ENCODE data around the gene NPRL2. TPM values are rescaled to one million over a fixed set of nuclear protein-coding genes. Genes with fewer than 3 reads are reported as not detected.

The NPRL2 gene
- total and polyA plus RNA-seq, 9 of the 15 experiments (the other 6 are each of a cell fraction or from before 2014, with no cell fraction given) = 17.4 to 40.4 (median 24.4) TPM

- in situ Hi-C loops (cut with MboI) (no loop called here), intact Hi-C loops (cut with micrococcal nuclease) (no loop called here)
- POLR2A ChIA-PET = interaction anchor here (0.6 to 1.1 kb wide), 6 partner anchors 9 to 104 kb away, joined by 3 to 5 read pairs (median 3); partner anchors contain the start of genes HYAL1, IFRD2 and TUSC2
- DNase-seq (ENCODE audit: extremely low read depth in 1 of 4, low spot score in 3 of 4) = no peak
- Histone ChIP-seq H2AFZ (ENCODE audit: low read depth, low read length) (no peak overlapping the region), H3K36me3 (ENCODE audit: control insufficient read depth, insufficient read depth, low read length) (peaks cover 20% of the 10 kb centered on the region; the same call in 2 of the 3 replicates), H3K79me2 (ENCODE audit: control insufficient read depth, insufficient read depth, low read length) (peaks cover 22% of the 10 kb centered on the region), H4K20me1 (replicated peaks; ENCODE audit: control insufficient read depth, insufficient read depth, low read length) (no peaks in the 10 kb centered on the region), H3K9me3 (replicated peaks; ENCODE audit: control insufficient read depth, insufficient read depth, low read depth, low read length) (no peaks in the 10 kb centered on the region), H3K4me2 (ENCODE audit: insufficient read depth, low read length) (no peak overlapping the region), H3K4me1 (replicated peaks in 1 of 2; ENCODE audit: control insufficient read depth in 2 of 2, insufficient read depth in 2 of 2, low read length in 2 of 2) (peaks cover 27 to 70% of the 10 kb centered on the region in 2 experiments), H3K27ac (ENCODE audit: extremely low read depth, low read depth, low read length) (no peak overlapping the region; the same call in 2 of the 3 replicates), H3K4me3 (no peak overlapping the region), H3K9me1 (ENCODE audit: control insufficient read depth, insufficient read depth, low read length) (no peaks in the 10 kb centered on the region), H3K27me3 (ENCODE audit: control insufficient read depth in 2 of 2, insufficient read depth in 2 of 2, low read length in 2 of 2) (no peaks in the 10 kb centered on the region), H3K9ac (ENCODE audit: insufficient read depth in 1 of 2, low read depth in 2 of 2, low read length in 2 of 2) (peak overlapping the region in 1 of 2 experiments; percentile 83; a peak in 2 of 4 replicates)
- no peak for FAIRE-seq
- TF ChIP-seq, protein P1, sequence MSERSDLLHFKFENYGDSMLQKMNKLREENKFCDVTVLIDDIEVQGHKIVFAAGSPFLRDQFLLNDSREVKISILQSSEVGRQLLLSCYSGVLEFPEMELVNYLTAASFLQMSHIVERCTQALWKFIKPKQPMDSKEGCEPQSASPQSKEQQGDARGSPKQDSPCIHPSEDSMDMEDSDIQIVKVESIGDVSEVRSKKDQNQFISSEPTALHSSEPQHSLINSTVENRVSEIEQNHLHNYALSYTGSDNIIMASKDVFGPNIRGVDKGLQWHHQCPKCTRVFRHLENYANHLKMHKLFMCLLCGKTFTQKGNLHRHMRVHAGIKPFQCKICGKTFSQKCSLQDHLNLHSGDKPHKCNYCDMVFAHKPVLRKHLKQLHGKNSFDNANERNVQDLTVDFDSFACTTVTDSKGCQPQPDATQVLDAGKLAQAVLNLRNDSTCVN (CRISPR knock-in tag; IDR thresholded peaks at IDR 0.05) = no peak
- TF ChIP-seq, protein P2, sequence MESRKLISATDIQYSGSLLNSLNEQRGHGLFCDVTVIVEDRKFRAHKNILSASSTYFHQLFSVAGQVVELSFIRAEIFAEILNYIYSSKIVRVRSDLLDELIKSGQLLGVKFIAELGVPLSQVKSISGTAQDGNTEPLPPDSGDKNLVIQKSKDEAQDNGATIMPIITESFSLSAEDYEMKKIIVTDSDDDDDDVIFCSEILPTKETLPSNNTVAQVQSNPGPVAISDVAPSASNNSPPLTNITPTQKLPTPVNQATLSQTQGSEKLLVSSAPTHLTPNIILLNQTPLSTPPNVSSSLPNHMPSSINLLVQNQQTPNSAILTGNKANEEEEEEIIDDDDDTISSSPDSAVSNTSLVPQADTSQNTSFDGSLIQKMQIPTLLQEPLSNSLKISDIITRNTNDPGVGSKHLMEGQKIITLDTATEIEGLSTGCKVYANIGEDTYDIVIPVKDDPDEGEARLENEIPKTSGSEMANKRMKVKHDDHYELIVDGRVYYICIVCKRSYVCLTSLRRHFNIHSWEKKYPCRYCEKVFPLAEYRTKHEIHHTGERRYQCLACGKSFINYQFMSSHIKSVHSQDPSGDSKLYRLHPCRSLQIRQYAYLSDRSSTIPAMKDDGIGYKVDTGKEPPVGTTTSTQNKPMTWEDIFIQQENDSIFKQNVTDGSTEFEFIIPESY (CRISPR knock-in tag; IDR thresholded peaks at IDR 0.05) = no peak
- TF ChIP-seq, protein P3, sequence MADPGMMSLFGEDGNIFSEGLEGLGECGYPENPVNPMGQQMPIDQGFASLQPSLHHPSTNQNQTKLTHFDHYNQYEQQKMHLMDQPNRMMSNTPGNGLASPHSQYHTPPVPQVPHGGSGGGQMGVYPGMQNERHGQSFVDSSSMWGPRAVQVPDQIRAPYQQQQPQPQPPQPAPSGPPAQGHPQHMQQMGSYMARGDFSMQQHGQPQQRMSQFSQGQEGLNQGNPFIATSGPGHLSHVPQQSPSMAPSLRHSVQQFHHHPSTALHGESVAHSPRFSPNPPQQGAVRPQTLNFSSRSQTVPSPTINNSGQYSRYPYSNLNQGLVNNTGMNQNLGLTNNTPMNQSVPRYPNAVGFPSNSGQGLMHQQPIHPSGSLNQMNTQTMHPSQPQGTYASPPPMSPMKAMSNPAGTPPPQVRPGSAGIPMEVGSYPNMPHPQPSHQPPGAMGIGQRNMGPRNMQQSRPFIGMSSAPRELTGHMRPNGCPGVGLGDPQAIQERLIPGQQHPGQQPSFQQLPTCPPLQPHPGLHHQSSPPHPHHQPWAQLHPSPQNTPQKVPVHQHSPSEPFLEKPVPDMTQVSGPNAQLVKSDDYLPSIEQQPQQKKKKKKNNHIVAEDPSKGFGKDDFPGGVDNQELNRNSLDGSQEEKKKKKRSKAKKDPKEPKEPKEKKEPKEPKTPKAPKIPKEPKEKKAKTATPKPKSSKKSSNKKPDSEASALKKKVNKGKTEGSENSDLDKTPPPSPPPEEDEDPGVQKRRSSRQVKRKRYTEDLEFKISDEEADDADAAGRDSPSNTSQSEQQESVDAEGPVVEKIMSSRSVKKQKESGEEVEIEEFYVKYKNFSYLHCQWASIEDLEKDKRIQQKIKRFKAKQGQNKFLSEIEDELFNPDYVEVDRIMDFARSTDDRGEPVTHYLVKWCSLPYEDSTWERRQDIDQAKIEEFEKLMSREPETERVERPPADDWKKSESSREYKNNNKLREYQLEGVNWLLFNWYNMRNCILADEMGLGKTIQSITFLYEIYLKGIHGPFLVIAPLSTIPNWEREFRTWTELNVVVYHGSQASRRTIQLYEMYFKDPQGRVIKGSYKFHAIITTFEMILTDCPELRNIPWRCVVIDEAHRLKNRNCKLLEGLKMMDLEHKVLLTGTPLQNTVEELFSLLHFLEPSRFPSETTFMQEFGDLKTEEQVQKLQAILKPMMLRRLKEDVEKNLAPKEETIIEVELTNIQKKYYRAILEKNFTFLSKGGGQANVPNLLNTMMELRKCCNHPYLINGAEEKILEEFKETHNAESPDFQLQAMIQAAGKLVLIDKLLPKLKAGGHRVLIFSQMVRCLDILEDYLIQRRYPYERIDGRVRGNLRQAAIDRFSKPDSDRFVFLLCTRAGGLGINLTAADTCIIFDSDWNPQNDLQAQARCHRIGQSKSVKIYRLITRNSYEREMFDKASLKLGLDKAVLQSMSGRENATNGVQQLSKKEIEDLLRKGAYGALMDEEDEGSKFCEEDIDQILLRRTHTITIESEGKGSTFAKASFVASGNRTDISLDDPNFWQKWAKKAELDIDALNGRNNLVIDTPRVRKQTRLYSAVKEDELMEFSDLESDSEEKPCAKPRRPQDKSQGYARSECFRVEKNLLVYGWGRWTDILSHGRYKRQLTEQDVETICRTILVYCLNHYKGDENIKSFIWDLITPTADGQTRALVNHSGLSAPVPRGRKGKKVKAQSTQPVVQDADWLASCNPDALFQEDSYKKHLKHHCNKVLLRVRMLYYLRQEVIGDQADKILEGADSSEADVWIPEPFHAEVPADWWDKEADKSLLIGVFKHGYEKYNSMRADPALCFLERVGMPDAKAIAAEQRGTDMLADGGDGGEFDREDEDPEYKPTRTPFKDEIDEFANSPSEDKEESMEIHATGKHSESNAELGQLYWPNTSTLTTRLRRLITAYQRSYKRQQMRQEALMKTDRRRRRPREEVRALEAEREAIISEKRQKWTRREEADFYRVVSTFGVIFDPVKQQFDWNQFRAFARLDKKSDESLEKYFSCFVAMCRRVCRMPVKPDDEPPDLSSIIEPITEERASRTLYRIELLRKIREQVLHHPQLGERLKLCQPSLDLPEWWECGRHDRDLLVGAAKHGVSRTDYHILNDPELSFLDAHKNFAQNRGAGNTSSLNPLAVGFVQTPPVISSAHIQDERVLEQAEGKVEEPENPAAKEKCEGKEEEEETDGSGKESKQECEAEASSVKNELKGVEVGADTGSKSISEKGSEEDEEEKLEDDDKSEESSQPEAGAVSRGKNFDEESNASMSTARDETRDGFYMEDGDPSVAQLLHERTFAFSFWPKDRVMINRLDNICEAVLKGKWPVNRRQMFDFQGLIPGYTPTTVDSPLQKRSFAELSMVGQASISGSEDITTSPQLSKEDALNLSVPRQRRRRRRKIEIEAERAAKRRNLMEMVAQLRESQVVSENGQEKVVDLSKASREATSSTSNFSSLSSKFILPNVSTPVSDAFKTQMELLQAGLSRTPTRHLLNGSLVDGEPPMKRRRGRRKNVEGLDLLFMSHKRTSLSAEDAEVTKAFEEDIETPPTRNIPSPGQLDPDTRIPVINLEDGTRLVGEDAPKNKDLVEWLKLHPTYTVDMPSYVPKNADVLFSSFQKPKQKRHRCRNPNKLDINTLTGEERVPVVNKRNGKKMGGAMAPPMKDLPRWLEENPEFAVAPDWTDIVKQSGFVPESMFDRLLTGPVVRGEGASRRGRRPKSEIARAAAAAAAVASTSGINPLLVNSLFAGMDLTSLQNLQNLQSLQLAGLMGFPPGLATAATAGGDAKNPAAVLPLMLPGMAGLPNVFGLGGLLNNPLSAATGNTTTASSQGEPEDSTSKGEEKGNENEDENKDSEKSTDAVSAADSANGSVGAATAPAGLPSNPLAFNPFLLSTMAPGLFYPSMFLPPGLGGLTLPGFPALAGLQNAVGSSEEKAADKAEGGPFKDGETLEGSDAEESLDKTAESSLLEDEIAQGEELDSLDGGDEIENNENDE (IDR thresholded peaks at IDR 0.05; ENCODE audit: low read depth, low read length) = no peak
- TF ChIP-seq TFAP4 (CRISPR knock-in tag; IDR thresholded peaks at IDR 0.05; ENCODE audit: borderline replicate concordance) (0 out of 2 replicates have a peak, but pooled peaks have one; percentile 16), RNF2 (IDR thresholded peaks at IDR 0.05) (no peak)
- CTCF ChIA-PET (ENCODE audit: low intra/inter-chr PET ratio) = no interaction called here
- no peak for ATAC-seq
- WGBS (ENCODE audit: insufficient coverage, low coverage, missing lambda C conversion rate) = 80% methylated on average over 1 of the region's 10 CpGs
- no TSS peak for BruUV-seq (replicated peaks)
Measured at GRCh38 chr3:50318615-50319014, 32.0 kb downstream of the NPRL2 start.

All from K562 (cell line).